Suprapubic skin (tissue), 4 donors: ENCODE data around the gene ITSN1. TPM values are rescaled to one million over a fixed set of nuclear protein-coding genes. Genes with fewer than 3 reads are reported as not detected.

Source experiments
- DNase-seq, 2 donors: peaks; one replicate each; pipeline ENCODE4 v3.0.0-alpha.2; 2019; ENCODE audit warnings: low spot score in 2 of 2
- H3K27ac ChIP-seq: fragments of 200-600 bp; sonication (generic); one replicate; pipeline ENCODE4 v1.5.1; 2019
- H3K27me3 ChIP-seq: fragments of 200-600 bp; sonication (generic); one replicate; pipeline ENCODE4 v1.5.1; 2019
- H3K36me3 ChIP-seq: fragments of 200-600 bp; sonication (generic); one replicate; pipeline ENCODE4 v1.5.1; 2019
- H3K4me1 ChIP-seq: fragments of 200-600 bp; sonication (generic); one replicate; pipeline ENCODE4 v1.5.1; 2019
- H3K4me3 ChIP-seq: fragments of 200-600 bp; sonication (generic); one replicate; pipeline ENCODE4 v1.5.1; 2019; ENCODE audit warnings: mild to moderate bottlenecking
- H3K9me3 ChIP-seq: fragments of 200-600 bp; sonication (generic); one replicate; pipeline ENCODE4 v1.5.1; 2019
- EP300 ChIP-seq: sonication (generic); formaldehyde crosslinking; IDR thresholded peaks from one replicate; pipeline ENCODE4 v1.6.1; 2017; ENCODE audit warnings: antibody characterized with exemption
- POLR2A ChIP-seq, 2 donors: fragments of 450-650 bp; IDR thresholded peaks; one replicate each; pipeline ENCODE4 v1.6.1; 2017; ENCODE audit warnings: antibody characterized with exemption in 2 of 2, mild to moderate bottlenecking in 2 of 2, moderate library complexity in 2 of 2
- POLR2AphosphoS5 ChIP-seq, 3 donors: sonication (generic); formaldehyde crosslinking; IDR thresholded peaks; one replicate each; pipeline ENCODE4 v1.6.1; 2017; ENCODE audit warnings: antibody characterized with exemption in 3 of 3
- WGBS: methylation state at CpG from one replicate; pipeline ENCODE4 v1.1.5; 2018; 5-methylcytosine and 5-hydroxymethylcytosine counted together
- total RNA-seq, 4 donors: library from RNA; depleted of rRNA; stranded (reverse); fragments of >200 nt; gene quantifications; one replicate each; pipeline ENCODE4 v1.1.0, GENCODE V29; 2016
- TF ChIP-seq, protein P1 (sequence below), 2 donors: fragments of 200-600 bp in 1 of 2; fragments of 450-650 bp in 1 of 2; sonication (generic) in 1 of 2; IDR thresholded peaks; one replicate each; pipeline ENCODE4 v1.5.1; 2016 to 2019; ENCODE audit warnings: antibody characterized with exemption in 2 of 2, mild to moderate bottlenecking in 1 of 2, moderate library complexity in 1 of 2

Gene ITSN1
- total RNA-seq, 4 donors from 2014 or later, result 23.8 to 53.3 (median 35.2) TPM

- Histone ChIP-seq H3K27me3 (no peaks in the 10 kb centered on the region), H3K4me1 (peaks cover 26% of the 10 kb centered on the region), H3K4me3 (no peak overlapping the region), H3K36me3 (no peaks in the 10 kb centered on the region), H3K27ac (no peak overlapping the region), H3K9me3 (no peaks in the 10 kb centered on the region)
- TF ChIP-seq EP300, result no peak
- TF ChIP-seq, protein P1, sequence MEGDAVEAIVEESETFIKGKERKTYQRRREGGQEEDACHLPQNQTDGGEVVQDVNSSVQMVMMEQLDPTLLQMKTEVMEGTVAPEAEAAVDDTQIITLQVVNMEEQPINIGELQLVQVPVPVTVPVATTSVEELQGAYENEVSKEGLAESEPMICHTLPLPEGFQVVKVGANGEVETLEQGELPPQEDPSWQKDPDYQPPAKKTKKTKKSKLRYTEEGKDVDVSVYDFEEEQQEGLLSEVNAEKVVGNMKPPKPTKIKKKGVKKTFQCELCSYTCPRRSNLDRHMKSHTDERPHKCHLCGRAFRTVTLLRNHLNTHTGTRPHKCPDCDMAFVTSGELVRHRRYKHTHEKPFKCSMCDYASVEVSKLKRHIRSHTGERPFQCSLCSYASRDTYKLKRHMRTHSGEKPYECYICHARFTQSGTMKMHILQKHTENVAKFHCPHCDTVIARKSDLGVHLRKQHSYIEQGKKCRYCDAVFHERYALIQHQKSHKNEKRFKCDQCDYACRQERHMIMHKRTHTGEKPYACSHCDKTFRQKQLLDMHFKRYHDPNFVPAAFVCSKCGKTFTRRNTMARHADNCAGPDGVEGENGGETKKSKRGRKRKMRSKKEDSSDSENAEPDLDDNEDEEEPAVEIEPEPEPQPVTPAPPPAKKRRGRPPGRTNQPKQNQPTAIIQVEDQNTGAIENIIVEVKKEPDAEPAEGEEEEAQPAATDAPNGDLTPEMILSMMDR (IDR thresholded peaks at IDR 0.05), result no peak
- TF ChIP-seq POLR2A (IDR thresholded peaks at IDR 0.05), result no peak
- no peak for TF ChIP-seq POLR2AphosphoS5 (IDR thresholded peaks at IDR 0.05)
- WGBS, result 85% methylated on average over 4 of the region's 4 CpGs
- DNase-seq, result no peak
Observed at GRCh38 chr21:33937146-33937545, 294.8 kb downstream of the ITSN1 start.

DNA sequence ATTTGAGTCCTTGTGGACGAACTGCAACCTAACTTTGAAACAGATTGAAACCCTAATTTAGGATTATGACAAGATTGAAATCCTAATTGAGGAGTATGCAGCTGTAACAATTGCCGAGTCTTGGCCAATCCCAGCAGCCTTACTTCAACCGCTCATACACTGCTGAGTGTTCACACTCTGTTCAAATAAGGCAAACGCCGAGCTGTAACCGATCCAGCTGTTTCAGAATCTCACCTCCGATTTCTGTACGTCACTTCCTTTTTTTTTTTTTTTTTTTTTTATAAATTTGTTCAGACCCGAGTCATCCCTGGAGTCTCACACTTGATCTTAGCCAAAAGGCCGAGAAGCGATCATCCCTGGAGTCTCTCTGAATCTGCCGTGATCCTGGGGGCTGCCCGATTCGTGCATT lies 295.6 kb downstream of the ITSN1 start:
- no peak for TF ChIP-seq POLR2AphosphoS5 (IDR thresholded peaks at IDR 0.05)
- TF ChIP-seq EP300, result no peak
- TF ChIP-seq, protein P1 (IDR thresholded peaks at IDR 0.05), result no peak
- no peak for TF ChIP-seq POLR2A (IDR thresholded peaks at IDR 0.05)
- no peaks in the 10 kb centered on the region for H3K9me3 ChIP-seq
- no peaks in the 10 kb centered on the region for H3K36me3 ChIP-seq
- peaks cover 18% of the 10 kb centered on the region for H3K4me1 ChIP-seq
- no peak for DNase-seq
- no peaks in the 10 kb centered on the region for H3K27me3 ChIP-seq
- no peak overlapping the region for H3K4me3 ChIP-seq
- WGBS, result 86% methylated on average over 14 of the region's 14 CpGs
- H3K27ac ChIP-seq, result no peak overlapping the region

GRCh38 chr21:33938381-33938780 lies 296.1 kb downstream of the ITSN1 start:
- Histone ChIP-seq H3K4me3 (no peak overlapping the region), H3K9me3 (no peaks in the 10 kb centered on the region), H3K27ac (no peak overlapping the region), H3K27me3 (no peaks in the 10 kb centered on the region), H3K4me1 (peaks cover 17% of the 10 kb centered on the region), H3K36me3 (no peaks in the 10 kb centered on the region)
- WGBS, result 85% methylated on average over 3 of the region's 3 CpGs
- no peak for DNase-seq
- TF ChIP-seq EP300 (no peak), POLR2A (IDR thresholded peaks at IDR 0.05) (no peak), POLR2AphosphoS5 (IDR thresholded peaks at IDR 0.05) (no peak)
- TF ChIP-seq, protein P1 (IDR thresholded peaks at IDR 0.05), result no peak

DNA sequence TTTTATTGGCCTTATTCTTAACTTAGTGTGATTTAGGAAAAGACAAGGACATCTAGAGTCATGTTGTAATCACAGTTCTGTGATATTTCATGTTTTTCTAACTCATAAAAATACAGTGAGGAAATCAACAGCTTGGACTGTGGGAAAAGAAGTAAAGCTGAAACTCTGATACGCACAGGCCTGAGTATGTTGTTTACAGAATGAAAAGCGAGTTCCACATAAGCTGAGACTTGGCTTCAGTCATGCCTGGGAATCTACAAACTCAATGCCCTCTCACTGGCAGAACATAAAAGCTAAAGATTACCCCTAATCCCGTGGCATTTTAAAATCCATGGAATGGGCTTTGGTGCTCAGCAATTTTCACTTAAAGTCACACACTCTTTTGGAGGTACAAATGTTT lies 296.9 kb downstream of the ITSN1 start:
- no peak for DNase-seq
- TF ChIP-seq, protein P1 (IDR thresholded peaks at IDR 0.05), result no peak
- TF ChIP-seq POLR2A (IDR thresholded peaks at IDR 0.05) (no peak), EP300 (no peak), POLR2AphosphoS5 (IDR thresholded peaks at IDR 0.05) (no peak)
- Histone ChIP-seq H3K36me3 (no peaks in the 10 kb centered on the region), H3K4me3 (no peak overlapping the region), H3K4me1 (peaks cover 17% of the 10 kb centered on the region), H3K9me3 (no peaks in the 10 kb centered on the region), H3K27ac (no peak overlapping the region), H3K27me3 (no peaks in the 10 kb centered on the region)
- whole genome bisulfite sequencing, result 74% methylated on average over 3 of the region's 3 CpGs

- Histone ChIP-seq H3K36me3 (no peaks in the 10 kb centered on the region), H3K4me3 (no peak overlapping the region), H3K27me3 (no peaks in the 10 kb centered on the region), H3K9me3 (no peaks in the 10 kb centered on the region), H3K4me1 (peaks cover 17% of the 10 kb centered on the region), H3K27ac (no peak overlapping the region)
- 87% methylated on average over 15 of the region's 15 CpGs for WGBS
- DNase-seq, result no peak
- TF ChIP-seq POLR2AphosphoS5 (IDR thresholded peaks at IDR 0.05) (no peak), POLR2A (IDR thresholded peaks at IDR 0.05) (no peak), EP300 (no peak)
- TF ChIP-seq, protein P1 (IDR thresholded peaks at IDR 0.05), result no peak
Observed at GRCh38 chr21:33940164-33940880, 298.0 kb downstream of the ITSN1 start.
